ENCODE data around the gene LTBP1.
"Not testable (repeated sequence)": the region's sequence is repeated elsewhere in the genome, so short reads cannot be mapped to it uniquely, and the experiment has no call there.

Gene LTBP1

GRCh38 chr2:32965523-32966171 is 18.9 kb downstream of the LTBP1 start:
- DNase-seq: no peak

GRCh38 chr2:32969444-32970162 is 22.9 kb downstream of the LTBP1 start:
- no peak for DNase-seq

- not testable (repeated sequence) for DNase-seq
Observed at GRCh38 chr2:32973772-32974171, 27.0 kb downstream of the LTBP1 start.

- DNase-seq: no peak
Observed at GRCh38 chr2:32976409-32977063, 29.8 kb downstream of the LTBP1 start.

GRCh38 chr2:32977228-32977758 is 30.5 kb downstream of the LTBP1 start:
- DNase-seq: no peak

GRCh38 chr2:32981612-32982011 is 34.9 kb downstream of the LTBP1 start:
- DNase-seq: no peak

- not testable (repeated sequence) for DNase-seq
Observed at GRCh38 chr2:32983193-32983924, 36.6 kb downstream of the LTBP1 start.

- no peak for DNase-seq
Observed at GRCh38 chr2:32986480-32986879, 39.7 kb downstream of the LTBP1 start.

GRCh38 chr2:32988525-32988924 is 41.8 kb downstream of the LTBP1 start:
- DNase-seq: no peak

- DNase-seq: no peak
Observed at GRCh38 chr2:32990556-32990955, 43.8 kb downstream of the LTBP1 start.

GRCh38 chr2:32991091-32991845 is 44.5 kb downstream of the LTBP1 start:
- no peak for DNase-seq

- no peak for DNase-seq
Observed at GRCh38 chr2:32993005-32993539, 46.3 kb downstream of the LTBP1 start.

- no peak for DNase-seq
Observed at GRCh38 chr2:32997705-32998104, 51.0 kb downstream of the LTBP1 start.

GRCh38 chr2:33000986-33001385 is 54.2 kb downstream of the LTBP1 start:
- no peak for DNase-seq

- no peak for DNase-seq
Observed at GRCh38 chr2:33001823-33002222, 55.1 kb downstream of the LTBP1 start.

- no peak for DNase-seq
Observed at GRCh38 chr2:33002863-33003262, 56.1 kb downstream of the LTBP1 start.

- no peak for DNase-seq
Observed at GRCh38 chr2:33005057-33005456, 58.3 kb downstream of the LTBP1 start.

GRCh38 chr2:33008716-33009115 is 62.0 kb downstream of the LTBP1 start:
- DNase-seq: no peak

- no peak for DNase-seq
Observed at GRCh38 chr2:33009249-33009648, 62.5 kb downstream of the LTBP1 start.

GRCh38 chr2:33011373-33011772 is 64.6 kb downstream of the LTBP1 start:
- no peak for DNase-seq

GRCh38 chr2:33011941-33012340 is 65.2 kb downstream of the LTBP1 start:
- no peak for DNase-seq

- DNase-seq: no peak
Observed at GRCh38 chr2:33013684-33014110, 66.9 kb downstream of the LTBP1 start.

Measured in CD4-positive, alpha-beta T cell treated with Interleukin-17A for 4 hours (primary cell).